Stimulated activated CD8-positive, alpha-beta memory T cell treated with anti-CD3 and anti-CD28 coated beads, Interleukin-15, amount 100 ng/mL, for 1 hour (primary cell): ENCODE results near the gene KRIT1.
"Not testable (repeated sequence)": the region's sequence is repeated elsewhere in the genome, so short reads cannot be mapped to it uniquely, and the experiment has no call there.

Source experiments
- DNase-seq: peaks from one replicate; pipeline ENCODE4 v3.0.0-alpha.2; 2020; ENCODE audit warnings: low read depth

KRIT1 gene

DNA sequence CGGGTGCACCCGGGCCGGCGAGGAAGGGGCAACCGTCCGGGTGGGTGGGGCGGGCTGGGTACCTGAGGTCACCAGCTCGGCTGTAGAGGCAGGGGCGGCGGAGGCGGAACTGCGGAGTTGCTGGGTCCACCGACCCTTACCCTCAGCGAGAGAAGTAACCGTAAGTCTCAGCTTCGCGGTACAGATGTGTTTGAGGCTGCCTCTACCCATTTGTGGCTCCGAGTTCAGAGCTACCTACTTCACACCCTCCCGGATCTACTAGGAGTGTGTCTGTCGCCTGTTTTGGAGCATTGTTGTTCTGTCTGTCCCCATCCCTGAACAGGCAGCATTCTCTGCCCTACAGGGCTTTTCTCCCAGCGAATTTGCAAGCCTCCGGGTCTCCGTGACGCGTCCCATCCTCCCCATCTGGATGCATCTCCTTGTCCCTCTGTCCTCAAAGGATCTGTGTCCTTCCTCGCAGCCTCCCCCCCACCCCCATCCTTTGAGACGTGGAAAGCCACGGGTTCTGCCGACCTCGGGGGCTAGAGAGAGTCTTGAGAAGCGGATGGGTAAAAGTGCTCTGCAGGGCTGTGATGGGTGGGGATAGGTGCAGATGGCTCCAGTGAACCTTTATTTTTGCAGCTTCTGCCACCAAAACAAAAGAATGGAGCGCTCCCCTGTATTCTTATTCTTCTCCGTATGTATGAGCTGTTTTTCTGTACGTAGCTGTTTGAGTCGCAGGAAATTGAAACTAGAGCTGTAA, 817 bp upstream of the KRIT1 start:
- DNase-seq, result no peak

DNA sequence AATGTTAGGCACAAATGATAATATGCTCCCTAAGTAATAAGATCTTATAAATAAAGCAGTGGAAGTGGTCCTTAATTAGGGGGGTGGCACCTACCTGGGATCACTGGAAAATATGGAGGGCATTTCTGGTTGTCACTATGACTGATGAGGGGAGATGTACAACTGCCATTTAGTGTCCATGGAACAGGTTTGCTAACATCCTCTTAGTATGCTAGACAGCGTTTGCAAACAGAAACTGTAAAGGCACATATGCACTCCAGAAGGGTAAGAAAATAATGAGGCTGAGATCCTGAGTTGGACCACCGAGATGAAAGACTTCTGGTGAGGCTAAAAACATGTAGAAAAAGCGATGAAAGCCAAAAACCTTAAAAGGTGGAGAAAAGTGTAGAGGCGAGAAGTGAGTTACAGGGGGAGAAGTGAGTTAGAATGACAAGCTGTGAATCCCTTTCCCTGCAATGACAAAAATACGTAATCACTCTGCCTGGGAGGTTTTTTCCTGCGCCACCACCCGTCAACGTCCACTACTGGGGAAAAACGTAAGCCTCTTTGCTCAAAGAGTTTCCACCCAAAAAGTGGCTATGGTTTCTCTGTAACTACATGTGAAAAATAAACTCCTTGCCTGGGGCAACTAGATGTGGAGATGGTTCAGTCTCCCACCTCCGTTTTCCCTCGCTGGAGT, 767 bp downstream of the KRIT1 start:
- DNase-seq, result no peak

DNA sequence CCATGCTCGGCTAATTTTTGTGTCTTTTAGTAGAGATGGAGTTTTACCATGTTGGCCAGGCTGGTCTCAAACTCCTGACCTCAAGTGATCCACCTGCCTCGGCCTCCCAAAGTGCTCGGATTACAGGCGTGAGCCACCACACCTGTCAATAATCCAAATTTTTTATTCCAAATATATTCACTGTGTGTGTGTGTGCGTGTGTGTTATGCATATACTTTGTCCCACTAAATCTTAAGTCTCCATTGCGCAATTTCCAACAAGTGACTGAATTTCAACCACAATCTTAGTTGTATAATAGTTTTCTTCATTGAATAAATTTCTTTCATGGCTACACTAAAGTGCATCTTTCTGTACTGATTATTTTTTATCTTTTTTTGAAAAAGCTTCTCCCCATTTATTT, 2.7 kb downstream of the KRIT1 start:
- no peak for DNase-seq

DNA sequence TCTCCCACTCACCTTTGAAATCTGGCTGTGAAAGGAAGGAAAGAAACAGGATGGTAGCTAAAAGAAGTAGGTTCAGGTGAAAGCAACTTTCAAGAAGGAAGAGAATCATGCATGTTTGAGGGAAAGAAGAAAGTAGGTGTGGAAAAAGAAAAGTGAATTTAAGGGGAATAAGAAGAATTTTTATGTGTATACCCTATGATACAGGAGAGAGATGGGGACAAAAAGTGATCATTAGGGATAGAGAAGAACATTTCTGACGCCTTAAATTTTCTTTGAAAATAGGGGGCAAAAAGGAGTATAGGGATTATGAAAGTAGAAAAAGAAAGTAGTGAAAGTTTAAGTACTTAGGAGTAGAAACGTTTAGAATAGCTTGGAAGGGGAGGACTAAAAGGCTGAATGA, 15.2 kb downstream of the KRIT1 start:
- no peak for DNase-seq

DNA sequence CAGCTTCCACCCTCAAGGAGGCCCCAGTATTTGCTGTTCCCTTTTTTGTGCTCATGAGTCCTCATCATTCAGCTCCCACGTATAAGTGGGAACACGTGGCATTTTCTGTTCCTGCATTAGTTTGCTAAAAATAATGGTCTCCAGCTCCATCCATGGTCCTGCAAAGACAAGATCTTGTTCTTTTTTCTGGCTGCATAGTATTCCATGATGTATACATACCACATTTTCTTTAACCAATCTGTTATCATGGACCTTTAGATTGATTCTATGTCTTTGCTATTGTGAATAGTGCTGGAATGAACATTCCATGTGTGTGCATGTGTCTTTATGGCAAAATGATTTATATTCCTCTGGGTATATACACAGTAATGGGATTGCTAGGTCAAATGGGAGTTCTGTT, 17.0 kb downstream of the KRIT1 start:
- DNase-seq, result no peak

DNA sequence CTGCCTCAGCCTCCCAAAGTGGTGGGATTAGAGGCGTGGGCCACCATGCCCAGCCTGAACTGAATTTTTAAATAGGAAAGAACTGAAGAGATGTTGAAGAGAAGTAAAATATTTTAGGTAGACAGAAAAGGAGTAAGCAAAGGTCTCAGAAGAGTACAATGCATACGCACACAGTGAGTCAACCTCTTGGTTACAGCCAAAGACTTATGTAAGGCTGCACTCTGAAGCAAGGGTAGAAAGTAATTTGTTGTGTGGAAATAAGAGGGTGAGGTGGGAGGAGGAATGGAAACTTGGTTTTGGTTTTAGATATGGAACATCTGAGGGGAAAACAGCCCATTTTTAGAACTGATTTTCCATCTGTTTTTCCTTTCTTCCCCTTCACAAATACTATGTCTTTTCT, 17.6 kb downstream of the KRIT1 start:
- no peak for DNase-seq

DNA sequence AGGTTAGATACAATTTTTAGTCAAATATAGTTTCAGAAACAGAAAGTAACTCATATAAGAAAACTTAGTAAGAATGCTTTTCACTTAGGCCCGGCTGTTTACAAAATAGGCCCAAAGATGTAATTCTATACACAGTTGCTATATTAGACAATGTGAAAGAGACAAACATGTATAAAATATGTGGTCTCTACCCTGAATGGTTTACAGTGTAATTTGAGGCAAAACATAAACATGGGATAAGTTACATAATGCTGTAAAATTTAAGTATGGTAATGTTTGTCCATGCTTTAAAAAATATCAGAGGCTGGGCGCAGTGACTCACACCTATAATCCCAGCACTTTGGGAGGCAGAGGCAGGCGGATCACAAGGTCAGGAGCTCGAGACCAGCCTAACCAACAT, 18.7 kb downstream of the KRIT1 start:
- DNase-seq, result no peak

DNA sequence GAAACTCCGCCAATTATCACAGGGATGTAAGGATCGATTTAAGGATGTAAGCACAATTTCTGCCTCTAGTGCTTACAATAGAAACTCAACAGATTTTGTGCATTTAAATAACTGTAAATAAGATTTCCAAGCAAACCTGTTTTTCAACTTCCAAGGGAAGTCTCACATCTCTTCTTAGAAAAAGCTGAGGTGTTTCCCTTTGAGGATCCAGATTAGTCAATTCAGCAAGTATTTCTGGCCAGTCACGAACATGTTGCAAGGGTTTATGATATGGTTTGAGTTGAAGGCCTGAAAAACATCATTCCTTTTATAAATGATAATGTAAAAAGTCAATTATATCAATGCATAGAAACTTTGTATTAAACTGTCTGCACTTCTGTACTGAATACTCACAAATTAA, 23.9 kb downstream of the KRIT1 start:
- DNase-seq, result no peak

DNA sequence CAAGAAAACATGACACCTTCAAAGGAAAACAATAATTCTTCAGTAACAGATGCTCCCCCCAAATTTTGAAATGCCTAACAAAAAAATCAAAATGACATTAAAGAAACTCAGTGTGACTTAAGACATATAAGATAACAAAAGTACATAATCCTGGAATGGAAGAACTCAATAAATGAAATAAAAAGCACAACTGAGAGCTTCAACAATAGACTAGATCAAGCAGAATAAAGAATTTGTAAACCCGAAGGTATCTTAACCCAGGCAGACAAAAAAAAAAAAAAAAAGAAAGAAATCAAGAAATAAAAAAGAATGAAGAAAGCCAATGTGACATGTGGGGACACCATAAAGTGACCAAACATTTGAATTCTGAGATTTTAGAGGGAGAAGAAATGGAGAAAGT, 39.0 kb downstream of the KRIT1 start:
- no peak for DNase-seq

DNA sequence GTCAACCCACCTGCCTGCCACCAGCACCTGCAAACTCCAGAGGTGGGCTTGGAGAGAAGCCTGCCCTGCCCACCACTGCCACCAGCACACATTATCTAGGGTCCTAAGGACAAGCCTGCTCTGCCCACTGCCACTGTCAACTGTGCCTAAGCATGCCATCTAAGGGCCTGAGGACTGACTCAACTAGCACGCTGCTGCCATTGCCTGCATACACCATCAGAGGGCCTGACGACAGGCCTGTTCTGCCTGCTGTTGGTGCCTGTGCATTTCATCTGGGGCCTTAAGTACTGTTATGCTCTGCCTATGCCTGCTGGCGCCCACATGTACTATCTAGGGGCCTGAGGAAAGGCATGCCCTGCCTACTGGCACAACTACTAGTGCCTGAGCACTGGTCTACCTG, 39.7 kb downstream of the KRIT1 start:
- DNase-seq, result no peak

DNA sequence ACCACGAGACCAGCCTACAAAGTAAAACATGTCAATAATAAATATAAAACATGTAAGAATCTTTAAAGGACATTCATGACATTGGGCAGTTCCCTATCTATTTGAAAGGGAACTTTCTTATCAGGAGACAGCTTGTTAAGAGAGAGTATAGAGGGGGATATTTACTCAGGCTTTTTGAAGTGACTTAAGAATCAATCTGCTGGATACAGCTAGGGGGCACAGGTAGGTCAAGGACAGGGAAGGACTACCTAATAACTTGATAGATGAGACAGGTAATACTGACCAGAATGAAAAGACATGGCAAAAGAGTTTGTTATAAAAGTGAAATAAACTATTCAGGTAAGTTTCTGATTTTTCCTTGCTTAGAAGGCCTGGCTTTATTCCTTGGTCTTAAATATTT, 44.9 kb downstream of the KRIT1 start:
- DNase-seq, result no peak

DNA sequence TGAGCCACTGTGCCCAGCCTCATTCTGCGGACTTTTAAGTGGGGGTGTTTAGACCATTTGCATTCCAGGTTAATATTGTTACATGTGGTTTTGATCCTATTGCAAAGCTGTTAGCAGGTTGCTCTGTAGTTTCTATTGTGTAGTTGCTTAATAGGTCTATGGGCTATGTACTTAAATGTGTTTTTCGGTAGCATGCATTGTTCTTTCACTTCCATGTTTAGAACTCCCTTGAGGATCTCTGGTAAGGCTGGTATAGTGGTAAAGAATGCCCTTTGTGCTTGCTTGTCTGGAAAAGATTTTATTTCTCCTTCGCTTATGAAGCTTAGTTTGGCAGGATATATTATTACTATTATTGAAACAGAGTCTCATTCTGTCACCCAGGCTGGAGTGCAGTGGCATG, 53.4 kb downstream of the KRIT1 start:
- DNase-seq, result no peak

DNA sequence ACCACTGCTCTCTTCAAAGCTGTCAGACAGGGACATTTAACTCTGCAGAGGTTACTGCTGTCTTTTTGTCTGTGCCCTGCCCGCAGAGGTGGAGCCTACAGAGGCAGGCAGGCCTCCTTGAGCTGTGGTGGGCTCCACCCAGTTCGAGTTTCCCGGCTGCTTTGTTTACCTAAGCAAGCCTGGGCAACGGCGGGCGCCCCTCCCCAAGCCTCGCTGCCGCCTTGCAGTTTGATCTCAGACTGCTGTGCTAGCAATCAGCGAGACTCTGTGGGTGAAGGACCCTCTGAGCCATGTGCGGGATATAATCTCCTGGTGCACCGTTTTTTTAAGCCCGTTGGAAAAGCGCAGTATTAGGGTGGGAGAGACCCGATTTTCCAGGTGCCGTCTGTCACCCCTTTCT, 56.5 kb downstream of the KRIT1 start:
- DNase-seq, result not testable (repeated sequence)

DNA sequence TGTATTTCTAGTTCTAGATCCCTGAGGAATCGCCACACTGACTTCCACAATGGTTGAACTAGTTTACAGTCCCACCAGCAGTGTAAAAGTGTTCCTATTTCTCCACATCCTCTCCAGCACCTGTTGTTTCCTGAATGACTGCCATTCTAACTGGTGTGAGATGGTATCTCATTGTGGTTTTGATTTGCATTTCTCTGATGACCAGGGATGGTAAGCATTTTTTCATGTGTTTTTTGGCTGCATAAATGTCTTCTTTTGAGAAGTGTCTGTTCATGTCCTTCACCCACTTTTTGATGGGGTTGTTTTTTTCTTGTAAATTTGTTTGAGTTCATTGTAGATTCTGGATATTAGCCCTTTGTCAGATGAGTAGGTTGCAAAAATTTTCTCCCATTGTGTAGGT, 61.4 kb downstream of the KRIT1 start:
- not testable (repeated sequence) for DNase-seq

DNA sequence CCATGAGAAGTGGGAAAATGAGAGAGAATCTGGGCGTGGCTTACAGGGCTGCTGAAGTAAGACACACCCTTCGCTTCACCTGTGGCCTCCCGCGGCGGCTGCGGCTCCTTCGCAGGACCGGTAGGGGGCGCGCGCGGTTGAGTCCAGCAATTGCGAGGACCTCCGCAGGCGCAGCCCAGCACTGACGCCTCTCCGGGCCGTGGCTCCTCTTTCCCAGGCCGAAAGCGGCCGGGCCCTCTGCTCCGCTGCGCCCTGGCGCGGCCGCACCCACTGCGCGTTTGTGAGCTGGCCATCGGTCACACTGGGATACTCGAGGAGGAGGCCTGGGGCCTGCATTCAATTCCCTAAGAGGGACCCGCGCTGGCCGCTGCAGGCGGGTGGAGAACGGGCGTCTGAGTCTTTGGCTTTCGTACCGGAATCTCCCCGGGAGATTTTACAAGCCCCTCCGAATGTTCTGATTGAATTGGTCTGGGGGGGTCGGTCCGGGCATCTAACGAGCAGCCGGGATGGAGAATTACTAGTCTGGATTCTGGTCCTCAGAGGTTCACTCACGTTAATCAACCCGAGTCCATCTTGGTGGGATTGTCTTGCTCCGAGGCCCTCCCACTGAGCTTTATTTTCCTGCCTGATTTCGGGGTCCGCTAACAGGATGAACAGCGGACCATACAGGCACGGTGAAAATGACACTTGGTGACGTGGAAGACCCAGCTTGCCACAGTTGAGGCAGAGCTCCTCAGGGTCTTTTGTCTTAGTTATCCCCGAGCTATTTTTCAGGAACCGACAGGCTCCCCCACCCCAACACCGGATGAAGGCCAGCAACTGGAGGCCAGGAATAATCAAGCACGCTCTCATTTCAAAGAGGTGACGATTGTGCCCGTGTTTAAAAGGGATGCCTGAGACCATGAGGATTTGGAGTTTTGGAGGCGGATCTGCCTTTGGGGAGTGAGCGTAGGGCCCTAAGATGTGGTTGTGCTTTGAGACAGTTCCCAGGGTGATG, 66.5 kb downstream of the KRIT1 start, which contains the start of gene LRRD1:
Gene LRRD1 (minus strand): TSS at position 215 of the 997 bp plus-strand sequence. CDS start 13,940 bp downstream, outside the sequence.
- peak; percentile 83 for DNase-seq

DNA sequence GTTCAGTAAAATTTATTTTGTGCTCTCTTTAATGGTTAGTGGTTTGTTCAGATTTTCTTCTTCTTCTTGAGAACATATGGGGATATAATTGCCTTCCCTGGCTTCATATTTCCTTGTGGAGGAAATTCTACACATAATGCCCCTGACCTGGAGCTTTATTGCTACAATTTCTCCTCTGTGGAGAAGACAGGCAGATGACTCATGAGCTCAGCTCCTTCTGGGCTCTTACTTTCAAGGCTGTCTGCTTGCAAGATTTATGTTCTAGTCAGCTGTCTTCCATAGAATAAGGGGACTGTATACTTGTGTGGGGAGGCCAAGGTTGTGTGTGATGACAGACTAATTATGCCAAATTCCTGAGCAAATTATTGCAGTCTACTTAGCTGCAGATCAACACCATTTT, 68.4 kb downstream of the KRIT1 start:
- DNase-seq, result no peak

DNA sequence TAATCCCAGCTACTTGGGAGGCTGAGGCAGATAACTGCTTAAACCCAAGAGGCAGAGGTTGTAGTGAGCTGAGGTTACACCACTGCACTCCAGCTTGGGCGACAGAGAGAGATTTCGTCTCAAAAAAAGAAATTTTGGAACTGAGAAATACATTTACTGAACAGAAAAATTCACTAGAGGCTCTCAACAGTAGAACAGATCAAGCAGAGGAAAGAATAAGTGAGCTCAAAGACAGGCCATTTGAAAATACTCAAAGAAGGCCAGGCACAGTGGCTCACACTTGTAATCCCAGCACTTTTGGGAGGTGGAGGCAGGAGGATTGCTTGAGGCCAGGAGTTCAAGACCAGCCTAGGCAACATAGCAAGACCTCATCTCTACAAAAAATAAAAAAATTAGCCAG, 76.2 kb downstream of the KRIT1 start:
- DNase-seq, result not testable (repeated sequence)

DNA sequence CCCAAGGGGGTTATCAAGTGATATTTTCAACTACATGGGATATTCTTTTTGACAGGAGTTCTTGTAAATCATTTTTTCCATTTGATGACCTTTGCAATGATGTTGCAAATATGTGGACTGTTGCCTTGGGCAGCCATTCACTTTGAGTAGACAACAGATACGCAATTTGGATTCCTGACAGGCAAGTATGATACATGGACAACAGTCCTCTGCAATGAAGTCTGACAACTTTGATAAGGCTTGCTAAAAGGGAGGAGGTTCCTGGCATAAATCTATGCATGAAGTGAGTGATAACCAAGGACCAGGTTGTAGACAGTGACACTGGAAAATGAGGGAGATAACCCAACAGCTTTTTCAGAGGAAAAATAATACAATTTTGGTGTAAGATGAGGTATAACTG, 84.4 kb downstream of the KRIT1 start:
- DNase-seq, result no peak

DNA sequence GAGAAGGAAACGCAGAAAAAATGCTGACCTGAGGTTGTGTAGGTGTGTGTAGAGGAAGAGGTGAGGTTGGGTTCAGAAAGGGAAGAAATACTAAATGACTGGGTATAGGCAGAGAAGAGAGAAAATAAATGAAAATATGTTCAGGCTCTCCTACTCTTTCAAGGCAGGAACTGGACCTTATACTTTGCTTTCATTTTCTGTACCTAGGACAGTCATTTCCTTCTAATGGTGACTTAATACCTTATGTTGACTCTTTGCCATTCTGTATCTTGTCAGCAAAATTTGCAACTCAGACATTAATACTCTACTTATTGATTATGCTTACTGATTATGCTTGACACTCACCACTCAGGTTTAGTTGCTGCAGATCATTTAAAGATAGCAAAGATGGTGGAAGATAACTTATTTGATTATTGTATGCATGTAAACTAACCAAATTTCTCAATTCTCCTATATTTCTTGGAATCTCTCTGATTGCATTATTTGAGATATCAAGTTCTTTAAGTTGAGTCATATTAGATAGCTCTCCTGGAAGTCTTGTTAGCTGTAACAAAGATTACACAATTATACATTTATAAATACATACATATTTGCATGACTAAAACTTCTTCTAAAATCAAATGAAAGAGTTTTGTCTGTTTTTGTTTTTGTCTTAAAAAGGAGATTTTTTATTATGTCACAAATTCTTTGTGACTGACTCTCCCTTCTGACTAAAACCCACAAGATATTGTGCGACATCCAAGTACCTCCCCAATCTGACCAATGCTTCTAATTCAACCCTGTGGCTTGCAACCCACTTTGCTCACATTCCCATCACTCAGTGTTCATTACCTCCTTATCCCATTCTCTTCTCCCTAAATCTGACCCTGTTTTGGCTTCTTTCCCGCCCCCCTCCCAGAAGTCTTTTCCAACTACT, 86.8 kb downstream of the KRIT1 start:
- no peak for DNase-seq

DNA sequence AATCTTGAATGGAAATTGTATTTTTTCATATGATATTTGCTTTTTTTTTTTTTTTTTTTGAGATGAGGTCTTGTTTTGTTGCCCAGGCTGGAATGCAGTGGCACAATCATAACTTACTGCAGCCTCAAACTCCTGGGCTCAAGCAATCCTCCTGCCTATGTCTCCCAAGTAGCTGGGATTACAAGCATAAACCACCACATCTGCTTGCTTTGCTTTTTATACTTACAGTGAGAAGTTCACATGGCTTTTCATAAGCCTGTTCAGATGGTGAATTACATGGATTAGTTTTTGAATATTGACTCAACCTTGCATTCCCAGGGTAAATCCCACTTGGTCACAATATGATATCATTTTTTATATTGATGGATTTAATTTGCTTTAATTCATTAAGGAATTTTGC, 88.7 kb downstream of the KRIT1 start:
- DNase-seq, result no peak

DNA sequence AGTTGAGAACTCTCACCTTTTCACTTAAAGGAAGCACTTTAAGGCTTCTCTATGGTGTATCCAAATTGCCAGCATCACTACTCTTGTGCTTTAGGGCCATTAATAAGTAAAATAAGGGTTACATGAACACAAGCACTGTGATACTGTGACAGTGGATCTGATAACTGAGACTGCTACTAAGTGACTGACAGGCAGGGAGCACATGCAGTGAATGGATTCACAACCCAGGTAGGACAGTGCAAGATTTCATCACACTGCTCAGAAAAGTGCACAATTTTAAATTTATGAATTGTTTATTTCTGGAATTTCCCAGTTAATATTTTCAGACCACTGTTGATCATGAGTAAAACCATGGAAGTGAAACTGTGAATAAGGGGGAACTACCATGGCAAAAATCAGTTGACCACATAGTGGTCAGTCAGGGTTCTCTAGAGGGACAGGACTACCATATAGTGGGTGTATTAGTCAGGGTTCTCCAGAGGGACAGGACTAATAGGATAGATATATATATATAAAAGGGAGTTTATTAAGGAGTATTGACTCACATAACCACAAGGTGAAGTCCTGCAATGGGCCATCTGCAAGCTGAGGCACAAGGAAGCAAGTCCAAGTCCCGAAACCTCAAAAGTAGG, 90.5 kb downstream of the KRIT1 start:
- no peak for DNase-seq
